ENCODE measurements around the gene LRIG1.

GRCh38 chr3:66393333-66394005 is 107.4 kb downstream of the LRIG1 start:
- TF ChIP-seq POLR2A (IDR thresholded peaks at IDR 0.05; ENCODE audit: low read depth, low read length) (no peak), POLR2AphosphoS5 (IDR thresholded peaks at IDR 0.05; ENCODE audit: low read depth, low read length) (no peak), TAF1 (IDR thresholded peaks at IDR 0.05; ENCODE audit: borderline replicate concordance, low read depth, low read length) (no peak)

Measured in GM12892 (cell line).